ENCODE data around the gene CCDC107. TPM values are rescaled to one million over a fixed set of nuclear protein-coding genes. Genes with fewer than 3 reads are reported as not detected.

CCDC107 gene
- polyA plus RNA-seq, 1 experiment = 11.8 TPM

- DNase-seq (ENCODE audit: low read depth, low spot score) = no peak
- ChIA-PET CTCF (interaction anchor here (1.0 to 2.4 kb wide), 17 partner anchors 8 to 129 kb away, joined by 3 to 27 read pairs (median 6); partner anchors contain the start of genes CREB3 and TLN1), POLR2A (interaction anchor here (0.5 to 2.7 kb wide), 9 partner anchors 19 to 71 kb away, joined by 3 to 17 read pairs (median 6); partner anchors contain the start of genes CREB3, TLN1 and TPM2)
- H3K27me3 ChIP-seq (ENCODE audit: control insufficient read depth, insufficient read depth, low read length) = no peaks in the 10 kb centered on the region
- H3K9me3 ChIP-seq (ENCODE audit: control insufficient read depth, insufficient read depth, low read length) = no peaks in the 10 kb centered on the region
- no peak overlapping the region for H3K4me3 ChIP-seq (ENCODE audit: low read depth, low read length)
- no peak for TF ChIP-seq CTCF (IDR thresholded peaks at IDR 0.05; ENCODE audit: low read depth, low read length)
- no peak overlapping the region for H3K27ac ChIP-seq (ENCODE audit: low read depth, low read length)
Measured at GRCh38 chr9:35661756-35662350, 3.8 kb downstream of the CCDC107 start.

GRCh38 chr9:35662437-35662836 is 4.3 kb downstream of the CCDC107 start:
- Histone ChIP-seq H3K9me3 (ENCODE audit: control insufficient read depth, insufficient read depth, low read length) (no peaks in the 10 kb centered on the region), H3K4me3 (ENCODE audit: low read depth, low read length) (no peak overlapping the region), H3K27ac (ENCODE audit: low read depth, low read length) (no peak overlapping the region), H3K27me3 (ENCODE audit: control insufficient read depth, insufficient read depth, low read length) (no peaks in the 10 kb centered on the region)
- DNase-seq (ENCODE audit: low read depth, low spot score) = no peak
- ChIA-PET CTCF (interaction anchor here (1.9 to 2.4 kb wide), 2 partner anchors 17 to 33 kb away, joined by 6 to 27 read pairs; no protein-coding TSS in a partner anchor), POLR2A (interaction anchor here (0.5 to 2.7 kb wide), 3 partner anchors 26 to 29 kb away, joined by 3 to 16 read pairs (median 3); partner anchors contain the start of gene TPM2)
- no peak for TF ChIP-seq CTCF (IDR thresholded peaks at IDR 0.05; ENCODE audit: low read depth, low read length)

GRCh38 chr9:35664531-35665470 is 6.7 kb downstream of the CCDC107 start, which contains the start of gene ARHGEF39:
ARHGEF39 (minus strand) TSS chr9:35665195; CDS start chr9:35665169, 26 bp downstream.
- CTCF ChIA-PET = interaction anchor here (1.0 to 2.8 kb wide), 12 partner anchors 15 to 110 kb away, joined by 3 to 14 read pairs (median 4); no protein-coding TSS in a partner anchor
- peak within 1 kb of the TSS; percentile 11 for H3K27ac ChIP-seq (ENCODE audit: low read depth, low read length)

GRCh38 chr9:35665471-35665818 is 7.4 kb downstream of the CCDC107 start:
- no peak for TF ChIP-seq CTCF (IDR thresholded peaks at IDR 0.05; ENCODE audit: low read depth, low read length)
- Histone ChIP-seq H3K4me3 (ENCODE audit: low read depth, low read length) (peak overlapping the region; percentile 71), H3K27ac (ENCODE audit: low read depth, low read length) (no peak overlapping the region), H3K27me3 (ENCODE audit: control insufficient read depth, insufficient read depth, low read length) (no peaks in the 10 kb centered on the region), H3K9me3 (ENCODE audit: control insufficient read depth, insufficient read depth, low read length) (no peaks in the 10 kb centered on the region)
- CTCF ChIA-PET = interaction anchor here (0.7 to 2.8 kb wide), 10 partner anchors 15 to 110 kb away, joined by 3 to 14 read pairs (median 6); no protein-coding TSS in a partner anchor
- no peak for DNase-seq (ENCODE audit: low read depth, low spot score)
- POLR2A ChIA-PET = interaction anchor here (1.2 to 3.1 kb wide), 6 partner anchors 16 to 67 kb away, joined by 3 to 28 read pairs (median 8); partner anchors contain the start of genes CREB3 and TLN1

More at GRCh38 chr9:35664531-35665470, 6.7 kb downstream of the CCDC107 start, which contains the start of gene ARHGEF39:
- H3K9me3 ChIP-seq (ENCODE audit: control insufficient read depth, insufficient read depth, low read length) = no peaks in the 10 kb centered on the region
- H3K27me3 ChIP-seq (ENCODE audit: control insufficient read depth, insufficient read depth, low read length) = no peaks in the 10 kb centered on the region
- TF ChIP-seq CTCF (IDR thresholded peaks at IDR 0.05; ENCODE audit: low read depth, low read length) = peak; percentile 31
- POLR2A ChIA-PET = interaction anchor here (0.9 to 3.1 kb wide), 7 partner anchors 12 to 67 kb away, joined by 3 to 28 read pairs (median 7); partner anchors contain the start of genes CREB3 and TLN1
- DNase-seq (ENCODE audit: low read depth, low spot score) = no peak
- peak within 1 kb of the TSS; percentile 71 for H3K4me3 ChIP-seq (ENCODE audit: low read depth, low read length)

Data from AG04450 (cell line).